Activated T-helper 1 cell treated with Interleukin-2 at 50 U/mL for 16 hours (primary cell): ENCODE results near the gene COL6A1.
"Not testable (repeated sequence)": the region's sequence is repeated elsewhere in the genome, so short reads cannot be mapped to it uniquely, and the experiment has no call there.

Experiments
- DNase-seq: peaks from one replicate; pipeline ENCODE4 v3.0.0-alpha.2; 2020; ENCODE audit warnings: low read depth

COL6A1 gene

DNA sequence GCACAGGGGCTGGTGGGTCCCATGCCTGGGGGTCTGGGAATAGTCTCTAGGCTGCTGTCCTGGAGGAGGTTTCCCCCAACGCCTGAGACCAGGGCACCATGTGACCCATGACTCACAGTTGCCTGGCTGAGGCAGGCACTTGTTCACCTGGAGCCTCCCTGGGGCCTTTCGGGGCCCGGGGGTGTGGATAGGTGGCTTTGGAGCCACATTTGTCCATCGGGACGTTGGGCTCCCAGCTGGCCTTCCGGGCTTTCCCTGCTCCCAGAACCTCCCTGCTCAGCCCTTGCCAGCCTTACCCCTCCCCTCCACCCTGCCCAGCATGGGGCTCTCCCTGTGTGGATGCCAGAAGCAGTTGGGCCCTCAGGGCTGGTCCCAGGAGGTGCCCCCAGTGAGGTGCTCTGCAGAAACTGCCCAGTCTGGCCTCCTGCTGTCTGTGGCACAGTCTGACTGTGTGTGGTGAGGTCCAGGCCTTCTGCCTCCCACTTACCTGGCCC is 14.2 kb downstream of the COL6A1 start:
- DNase-seq = no peak

DNA sequence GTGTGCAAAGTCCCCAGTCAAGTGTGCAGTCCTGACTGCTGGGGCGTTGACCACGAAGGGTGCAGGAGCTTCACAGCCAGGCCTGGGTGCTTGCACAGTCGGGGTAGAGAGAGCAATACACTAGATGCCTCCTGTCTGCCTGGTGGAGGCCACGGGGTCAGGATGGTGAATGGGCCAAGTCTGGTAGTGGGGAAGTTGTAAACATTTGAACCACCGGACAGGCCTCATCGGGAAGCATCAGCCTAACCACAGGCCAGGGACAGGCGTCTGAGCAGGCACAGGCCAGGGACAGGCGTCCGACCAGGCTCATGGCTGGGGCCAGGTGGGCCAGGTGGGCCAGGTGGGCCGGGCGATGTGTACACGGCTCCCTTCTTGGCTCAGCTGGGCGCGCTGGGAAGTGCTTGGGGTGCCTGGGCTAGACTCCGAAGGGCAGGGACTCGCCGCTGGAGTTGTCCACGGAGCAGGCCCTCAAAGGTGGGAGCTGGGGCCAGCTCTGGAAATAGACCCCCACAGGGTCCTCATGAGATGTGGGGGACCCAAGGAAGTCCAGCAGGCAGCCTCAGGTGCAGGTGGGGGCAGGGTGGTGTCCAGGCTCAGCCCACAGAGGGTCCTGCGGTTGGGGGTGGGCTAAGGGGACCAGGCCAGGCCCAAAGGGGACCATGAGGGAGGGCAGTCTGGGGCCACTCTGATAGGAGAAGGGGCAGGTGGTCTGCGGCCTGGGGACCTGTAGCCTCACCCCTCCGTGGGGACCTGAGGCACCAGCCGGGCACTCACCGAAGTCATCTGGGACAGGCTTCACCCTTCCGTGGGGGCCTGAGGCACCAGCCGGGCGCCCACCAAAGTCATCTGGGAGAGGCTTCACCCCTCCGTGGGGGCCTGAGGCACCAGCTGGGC is 15.0 kb downstream of the COL6A1 start:
- DNase-seq = no peak

DNA sequence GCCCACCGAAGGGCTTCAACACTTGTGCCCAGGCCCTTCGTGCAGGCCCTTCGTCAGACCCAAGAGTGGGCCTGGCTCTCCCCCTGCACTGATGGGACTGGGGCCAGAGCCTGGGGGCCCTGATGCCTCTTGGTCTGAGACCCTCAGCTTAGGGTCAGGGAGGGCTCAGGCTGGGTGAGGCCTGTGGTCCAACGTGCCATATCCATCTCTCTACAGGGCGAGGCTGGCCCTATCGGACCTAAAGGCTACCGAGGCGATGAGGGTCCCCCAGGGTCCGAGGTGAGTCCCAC is 15.6 kb downstream of the COL6A1 start:
- DNase-seq = no peak

DNA sequence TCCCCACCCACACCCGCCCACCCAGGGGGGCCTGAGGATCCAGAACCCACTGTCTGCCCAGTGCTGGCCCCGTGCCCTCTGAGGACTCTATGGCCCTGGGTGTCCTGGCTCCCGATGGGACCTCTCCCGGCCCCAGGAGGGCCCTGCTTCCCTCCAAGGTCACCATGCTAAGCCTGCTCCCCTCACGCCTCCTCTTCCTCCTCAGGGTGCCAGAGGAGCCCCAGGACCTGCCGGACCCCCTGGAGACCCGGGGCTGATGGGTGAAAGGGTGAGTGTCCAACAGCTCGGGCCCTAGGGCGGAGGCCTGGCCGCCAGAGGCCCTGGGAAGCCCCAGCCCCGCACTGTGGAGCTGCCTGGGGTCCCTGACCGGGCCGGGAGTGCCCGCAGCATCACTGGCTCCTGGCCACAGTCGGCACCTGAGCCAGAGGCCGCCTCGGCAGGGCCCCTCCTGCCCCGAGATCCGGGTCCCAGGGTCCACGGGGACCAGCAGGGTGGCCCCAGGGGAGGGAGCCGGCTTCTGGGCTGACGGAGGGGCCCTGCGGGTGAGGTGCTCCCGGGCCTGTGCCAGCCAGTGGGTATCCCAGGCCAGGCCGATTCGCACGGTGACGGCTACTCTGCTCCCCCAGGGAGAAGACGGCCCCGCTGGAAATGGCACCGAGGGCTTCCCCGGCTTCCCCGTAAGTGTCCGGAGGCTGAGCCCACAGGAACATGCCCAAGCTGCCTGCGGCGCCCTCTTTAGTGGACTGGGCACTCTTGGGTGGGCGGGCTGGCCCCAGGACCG is 16.1 kb downstream of the COL6A1 start:
- no peak for DNase-seq

DNA sequence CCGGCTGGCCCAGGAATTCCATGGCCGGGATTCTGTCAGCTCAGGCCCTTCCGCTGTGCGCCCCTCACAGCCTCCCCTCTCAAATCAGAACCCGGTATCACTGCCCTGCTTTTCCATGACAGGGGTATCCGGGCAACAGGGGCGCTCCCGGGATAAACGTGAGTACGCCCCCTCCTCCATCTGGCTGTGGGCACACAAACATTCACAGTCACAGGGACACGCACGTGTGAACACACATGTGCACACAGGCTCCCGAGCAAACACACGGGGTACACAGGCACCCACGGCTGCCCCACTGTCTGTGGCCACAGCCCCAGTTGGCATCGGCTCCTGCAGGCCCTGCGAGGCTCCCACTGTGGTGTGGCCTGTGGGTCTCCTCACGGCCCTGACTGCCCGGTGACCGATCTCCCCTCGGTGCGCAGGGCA is 16.7 kb downstream of the COL6A1 start:
- DNase-seq = no peak

DNA sequence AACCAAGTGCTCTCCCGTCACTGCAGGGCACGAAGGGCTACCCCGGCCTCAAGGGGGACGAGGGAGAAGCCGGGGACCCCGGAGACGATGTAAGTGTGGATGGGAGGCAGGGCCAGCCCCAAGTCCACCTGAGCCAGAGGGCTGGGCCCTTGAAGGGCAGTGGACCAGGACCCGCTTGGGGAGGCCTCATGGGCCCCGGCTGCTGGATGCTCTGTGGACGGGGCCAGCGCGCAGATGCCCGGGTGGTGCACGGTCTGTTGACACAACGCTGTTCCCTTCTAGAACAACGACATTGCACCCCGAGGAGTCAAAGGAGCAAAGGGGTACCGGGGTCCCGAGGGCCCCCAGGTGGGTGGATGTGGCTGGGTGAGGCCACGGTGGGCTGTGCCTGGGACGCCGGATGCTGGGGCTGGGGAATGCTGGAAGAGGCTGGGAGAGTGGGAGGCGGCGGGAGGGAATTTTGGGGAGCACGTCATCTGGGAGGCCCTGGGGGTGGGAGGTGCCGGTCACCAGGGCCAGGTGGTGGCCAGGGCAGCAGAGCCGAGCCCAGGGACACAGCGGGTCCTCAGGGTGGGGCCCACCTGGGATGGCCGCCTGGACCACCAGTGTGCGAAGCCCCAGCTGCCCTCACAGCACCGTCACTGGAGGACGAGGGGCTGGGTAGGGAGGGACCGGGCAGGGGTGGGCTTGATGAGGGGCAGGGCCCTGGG is 17.5 kb downstream of the COL6A1 start:
- no peak for DNase-seq

DNA sequence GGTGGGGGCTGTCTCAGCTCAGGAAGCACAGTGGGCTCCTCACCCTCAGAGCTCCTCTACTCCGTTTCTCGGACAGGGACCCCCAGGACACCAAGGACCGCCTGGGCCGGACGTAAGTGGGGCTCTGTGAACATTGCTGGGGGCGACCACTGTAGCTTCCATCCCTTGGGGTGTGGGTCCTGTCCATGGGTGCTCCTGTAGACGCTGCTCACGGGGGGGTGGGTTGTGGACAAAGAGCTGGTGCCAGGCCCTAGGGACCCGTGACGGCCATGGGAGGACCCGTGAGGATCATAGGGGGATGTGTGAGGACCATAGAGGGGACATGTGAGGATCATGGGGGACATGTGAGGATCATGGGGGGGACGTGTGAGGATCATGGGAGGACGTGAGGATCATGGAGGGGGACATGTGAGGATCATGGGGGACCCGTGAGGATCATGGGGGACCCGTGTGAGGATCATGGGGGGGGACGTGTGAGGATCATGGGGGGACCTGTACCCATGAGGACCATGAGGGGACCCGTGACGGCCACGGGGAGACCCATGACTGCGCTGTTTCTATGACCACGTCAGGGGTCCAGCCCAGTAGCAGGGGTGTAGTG is 18.1 kb downstream of the COL6A1 start:
- DNase-seq = no peak

DNA sequence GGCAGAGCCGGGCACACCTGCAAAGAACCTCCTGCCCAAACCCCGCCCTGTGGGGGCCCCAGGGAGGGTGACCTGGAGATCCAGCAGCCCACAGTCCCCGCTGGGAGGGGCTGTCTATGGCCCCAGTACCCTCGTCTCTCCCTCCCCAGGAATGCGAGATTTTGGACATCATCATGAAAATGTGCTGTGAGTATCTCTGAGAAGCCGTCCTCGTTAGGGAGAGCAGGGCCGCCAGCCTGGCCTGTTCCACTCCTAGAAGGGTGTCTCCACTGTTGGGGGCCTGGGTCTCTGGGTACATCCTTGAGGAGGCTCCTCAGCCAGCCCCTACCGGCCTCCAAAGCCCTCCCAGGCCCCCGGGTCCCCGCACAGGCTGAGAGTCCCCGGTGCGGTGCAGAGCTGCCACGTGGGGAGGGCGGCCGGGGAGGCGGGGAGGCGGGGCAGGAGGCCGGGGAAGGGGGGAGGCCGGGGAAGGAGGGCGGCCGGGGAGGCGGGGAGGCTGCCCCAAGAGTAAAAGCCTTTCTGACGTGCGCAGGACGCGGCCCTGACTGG is 18.7 kb downstream of the COL6A1 start:
- no peak for DNase-seq

DNA sequence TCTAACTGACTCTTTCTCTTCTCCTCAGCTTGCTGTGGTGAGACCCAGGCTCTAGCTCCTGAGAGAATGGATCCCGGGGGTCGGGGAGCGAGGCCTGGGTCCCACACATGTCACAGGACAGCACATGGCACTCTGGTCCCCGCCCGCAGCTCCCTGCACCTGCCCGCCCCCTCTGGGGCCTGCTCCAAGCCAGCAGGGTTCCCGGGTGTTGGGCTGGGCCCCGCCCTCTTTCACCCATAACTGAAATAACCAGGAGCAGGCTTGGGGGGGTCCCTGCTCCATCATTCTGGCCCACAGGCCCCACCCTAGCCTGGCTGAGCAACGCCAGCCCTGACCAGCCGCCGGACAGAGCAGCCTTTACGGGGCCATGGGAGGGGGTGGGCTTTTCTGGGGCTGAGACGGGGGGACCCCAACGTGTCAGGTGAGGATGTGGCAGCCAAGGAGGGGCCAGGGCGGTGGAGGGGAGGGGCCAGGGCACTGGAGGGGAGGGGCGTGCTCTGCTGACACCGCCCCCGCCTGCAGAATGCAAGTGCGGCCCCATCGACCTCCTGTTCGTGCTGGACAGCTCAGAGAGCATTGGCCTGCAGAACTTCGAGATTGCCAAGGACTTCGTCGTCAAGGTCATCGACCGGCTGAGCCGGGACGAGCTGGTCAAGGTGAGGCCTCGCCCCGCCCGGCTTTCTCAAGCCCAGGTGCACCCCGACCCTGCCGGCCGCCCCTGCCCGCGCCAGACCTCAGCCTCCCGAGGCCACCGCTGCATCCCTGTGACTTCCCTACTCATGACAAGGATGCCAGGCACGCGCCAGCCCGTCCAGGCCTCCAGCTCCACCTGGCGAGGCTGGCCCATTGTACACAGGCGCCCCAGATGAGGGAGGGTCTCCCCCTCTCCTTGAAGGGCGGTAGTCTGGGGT is 19.4 kb downstream of the COL6A1 start:
- DNase-seq = no peak

DNA sequence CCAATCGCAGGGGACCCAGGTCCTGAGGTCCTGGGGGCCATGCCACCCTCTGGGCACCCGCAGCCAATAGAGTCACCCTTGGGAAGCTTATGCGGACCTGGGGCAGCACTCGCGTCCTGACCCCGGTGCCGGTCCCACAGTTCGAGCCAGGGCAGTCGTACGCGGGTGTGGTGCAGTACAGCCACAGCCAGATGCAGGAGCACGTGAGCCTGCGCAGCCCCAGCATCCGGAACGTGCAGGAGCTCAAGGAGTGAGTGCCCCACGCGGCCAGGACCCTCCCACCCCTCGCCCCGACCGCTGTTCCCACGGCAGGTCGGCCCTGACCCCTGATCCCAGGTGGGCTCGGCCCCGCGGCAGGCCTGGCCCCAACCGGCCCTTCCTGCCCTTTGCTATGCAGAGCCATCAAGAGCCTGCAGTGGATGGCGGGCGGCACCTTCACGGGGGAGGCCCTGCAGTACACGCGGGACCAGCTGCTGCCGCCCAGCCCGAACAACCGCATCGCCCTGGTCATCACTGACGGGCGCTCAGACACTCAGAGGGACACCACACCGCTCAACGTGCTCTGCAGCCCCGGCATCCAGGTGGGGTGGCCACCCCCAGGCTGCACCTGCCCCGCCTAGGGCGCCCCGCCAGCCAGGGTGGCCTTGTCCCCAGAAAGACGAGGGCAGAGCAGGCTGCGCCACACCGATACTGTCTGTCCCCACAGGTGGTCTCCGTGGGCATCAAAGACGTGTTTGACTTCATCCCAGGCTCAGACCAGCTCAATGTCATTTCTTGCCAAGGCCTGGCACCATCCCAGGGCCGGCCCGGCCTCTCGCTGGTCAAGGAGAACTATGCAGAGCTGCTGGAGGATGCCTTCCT is 20.5 kb downstream of the COL6A1 start:
- DNase-seq = no peak

DNA sequence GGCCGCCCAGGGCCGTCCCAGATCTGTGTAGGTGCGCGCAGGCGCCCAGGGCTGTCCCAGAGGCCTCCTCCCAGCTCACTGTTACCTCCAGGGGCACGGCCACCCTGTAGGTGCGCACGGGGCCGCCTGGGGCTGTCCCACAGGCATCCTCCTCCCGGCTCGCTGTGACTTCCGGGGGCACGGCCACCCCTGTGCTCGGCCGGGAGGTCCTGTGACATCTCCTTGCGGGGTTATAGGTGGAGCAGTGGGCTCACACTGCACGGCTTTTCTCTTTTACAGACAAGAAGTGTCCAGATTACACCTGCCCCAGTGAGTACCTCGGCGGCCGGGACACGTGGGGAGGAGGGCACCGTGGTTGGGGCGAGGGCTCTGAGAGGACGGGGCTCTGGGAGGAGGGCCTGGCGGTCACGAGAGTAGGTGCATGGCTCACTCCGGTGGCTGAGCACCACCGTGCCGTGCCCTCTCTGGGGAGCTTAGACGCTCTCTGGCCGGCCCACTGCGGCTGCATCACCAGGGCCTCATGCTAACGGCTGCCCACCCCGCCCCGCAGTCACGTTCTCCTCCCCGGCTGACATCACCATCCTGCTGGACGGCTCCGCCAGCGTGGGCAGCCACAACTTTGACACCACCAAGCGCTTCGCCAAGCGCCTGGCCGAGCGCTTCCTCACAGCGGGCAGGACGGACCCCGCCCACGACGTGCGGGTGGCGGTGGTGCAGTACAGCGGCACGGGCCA is 21.4 kb downstream of the COL6A1 start:
- no peak for DNase-seq

DNA sequence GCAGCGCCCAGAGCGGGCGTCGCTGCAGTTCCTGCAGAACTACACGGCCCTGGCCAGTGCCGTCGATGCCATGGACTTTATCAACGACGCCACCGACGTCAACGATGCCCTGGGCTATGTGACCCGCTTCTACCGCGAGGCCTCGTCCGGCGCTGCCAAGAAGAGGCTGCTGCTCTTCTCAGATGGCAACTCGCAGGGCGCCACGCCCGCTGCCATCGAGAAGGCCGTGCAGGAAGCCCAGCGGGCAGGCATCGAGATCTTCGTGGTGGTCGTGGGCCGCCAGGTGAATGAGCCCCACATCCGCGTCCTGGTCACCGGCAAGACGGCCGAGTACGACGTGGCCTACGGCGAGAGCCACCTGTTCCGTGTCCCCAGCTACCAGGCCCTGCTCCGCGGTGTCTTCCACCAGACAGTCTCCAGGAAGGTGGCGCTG is 22.0 kb downstream of the COL6A1 start:
- DNase-seq = no peak

DNA sequence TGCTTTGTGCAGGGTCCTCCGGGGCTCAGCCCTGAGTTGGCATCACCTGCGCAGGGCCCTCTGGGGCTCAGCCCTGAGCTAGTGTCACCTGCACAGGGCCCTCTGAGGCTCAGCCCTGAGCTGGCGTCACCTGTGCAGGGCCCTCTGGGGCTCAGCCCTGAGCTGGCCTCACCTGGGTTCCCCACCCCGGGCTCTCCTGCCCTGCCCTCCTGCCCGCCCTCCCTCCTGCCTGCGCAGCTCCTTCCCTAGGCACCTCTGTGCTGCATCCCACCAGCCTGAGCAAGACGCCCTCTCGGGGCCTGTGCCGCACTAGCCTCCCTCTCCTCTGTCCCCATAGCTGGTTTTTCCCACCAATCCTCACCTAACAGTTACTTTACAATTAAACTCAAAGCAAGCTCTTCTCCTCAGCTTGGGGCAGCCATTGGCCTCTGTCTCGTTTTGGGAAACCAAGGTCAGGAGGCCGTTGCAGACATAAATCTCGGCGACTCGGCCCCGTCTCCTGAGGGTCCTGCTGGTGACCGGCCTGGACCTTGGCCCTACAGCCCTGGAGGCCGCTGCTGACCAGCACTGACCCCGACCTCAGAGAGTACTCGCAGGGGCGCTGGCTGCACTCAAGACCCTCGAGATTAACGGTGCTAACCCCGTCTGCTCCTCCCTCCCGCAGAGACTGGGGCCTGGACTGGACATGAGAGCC is 22.7 kb downstream of the COL6A1 start:
- no peak for DNase-seq

DNA sequence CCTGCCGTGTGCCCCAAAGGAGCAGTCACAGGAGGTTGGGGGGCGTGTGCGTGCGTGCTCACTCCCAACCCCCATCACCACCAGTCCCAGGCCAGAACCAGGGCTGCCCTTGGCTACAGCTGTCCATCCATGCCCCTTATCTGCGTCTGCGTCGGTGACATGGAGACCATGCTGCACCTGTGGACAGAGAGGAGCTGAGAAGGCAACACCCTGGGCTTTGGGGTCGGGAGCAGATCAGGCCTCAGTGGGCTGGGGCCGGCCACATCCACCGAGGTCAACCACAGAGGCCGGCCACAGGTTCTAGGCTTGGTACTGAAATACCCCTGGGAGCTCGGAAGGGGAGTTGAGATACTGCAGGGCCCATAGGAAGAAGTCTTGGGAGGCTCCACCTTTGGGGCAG is 23.5 kb downstream of the COL6A1 start:
- no peak for DNase-seq

DNA sequence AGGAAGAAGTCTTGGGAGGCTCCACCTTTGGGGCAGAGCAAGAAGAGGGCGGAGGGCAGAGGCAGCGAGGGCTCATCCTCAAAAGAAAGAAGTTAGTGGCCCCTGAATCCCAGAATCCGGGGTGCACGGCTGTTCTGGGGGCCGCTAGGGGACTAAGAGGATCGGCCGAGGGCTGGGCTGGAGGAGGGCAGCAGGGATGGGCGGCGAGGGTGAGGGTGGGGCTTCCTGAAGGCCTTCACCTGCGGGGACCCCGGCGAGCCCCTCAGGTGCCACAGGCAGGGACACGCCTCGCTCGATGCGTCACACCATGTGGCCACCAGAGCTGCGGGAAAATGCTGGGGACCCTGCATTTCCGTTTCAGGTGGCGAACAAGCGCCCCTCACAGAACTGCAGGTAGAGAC is 23.9 kb downstream of the COL6A1 start:
- DNase-seq = no peak

DNA sequence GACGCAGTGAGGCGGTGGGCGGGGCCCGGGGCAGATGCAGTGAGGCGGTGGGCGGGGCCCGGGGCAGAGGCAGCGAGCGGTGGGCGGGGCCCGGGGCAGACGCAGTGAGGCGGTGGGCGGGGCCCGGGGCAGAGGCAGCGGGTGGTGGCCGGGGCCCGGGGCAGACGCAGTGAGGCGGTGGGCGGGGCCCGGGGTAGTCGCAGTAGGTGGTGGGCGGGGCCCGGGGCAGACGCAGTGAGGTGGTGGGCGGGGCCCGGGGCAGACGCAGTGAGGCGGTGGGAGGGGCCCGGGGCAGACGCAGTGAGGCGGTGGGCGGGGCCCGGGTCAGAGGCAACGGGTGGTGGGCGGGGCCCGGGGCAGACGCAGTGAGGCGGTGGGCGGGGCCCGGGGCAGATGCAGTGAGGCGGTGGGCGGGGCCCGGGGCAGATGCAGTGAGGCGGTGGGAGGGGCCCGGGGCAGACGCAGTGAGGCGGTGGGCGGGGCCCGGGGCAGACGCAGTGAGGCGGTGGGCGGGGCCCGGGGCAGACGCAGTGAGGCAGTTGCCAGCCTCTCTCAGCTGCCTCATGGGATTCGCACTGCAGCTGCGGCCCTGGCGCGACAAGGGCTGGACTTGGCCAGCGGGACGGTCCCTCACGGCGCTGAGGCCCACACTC is 24.4 kb downstream of the COL6A1 start:
- not testable (repeated sequence) for DNase-seq

DNA sequence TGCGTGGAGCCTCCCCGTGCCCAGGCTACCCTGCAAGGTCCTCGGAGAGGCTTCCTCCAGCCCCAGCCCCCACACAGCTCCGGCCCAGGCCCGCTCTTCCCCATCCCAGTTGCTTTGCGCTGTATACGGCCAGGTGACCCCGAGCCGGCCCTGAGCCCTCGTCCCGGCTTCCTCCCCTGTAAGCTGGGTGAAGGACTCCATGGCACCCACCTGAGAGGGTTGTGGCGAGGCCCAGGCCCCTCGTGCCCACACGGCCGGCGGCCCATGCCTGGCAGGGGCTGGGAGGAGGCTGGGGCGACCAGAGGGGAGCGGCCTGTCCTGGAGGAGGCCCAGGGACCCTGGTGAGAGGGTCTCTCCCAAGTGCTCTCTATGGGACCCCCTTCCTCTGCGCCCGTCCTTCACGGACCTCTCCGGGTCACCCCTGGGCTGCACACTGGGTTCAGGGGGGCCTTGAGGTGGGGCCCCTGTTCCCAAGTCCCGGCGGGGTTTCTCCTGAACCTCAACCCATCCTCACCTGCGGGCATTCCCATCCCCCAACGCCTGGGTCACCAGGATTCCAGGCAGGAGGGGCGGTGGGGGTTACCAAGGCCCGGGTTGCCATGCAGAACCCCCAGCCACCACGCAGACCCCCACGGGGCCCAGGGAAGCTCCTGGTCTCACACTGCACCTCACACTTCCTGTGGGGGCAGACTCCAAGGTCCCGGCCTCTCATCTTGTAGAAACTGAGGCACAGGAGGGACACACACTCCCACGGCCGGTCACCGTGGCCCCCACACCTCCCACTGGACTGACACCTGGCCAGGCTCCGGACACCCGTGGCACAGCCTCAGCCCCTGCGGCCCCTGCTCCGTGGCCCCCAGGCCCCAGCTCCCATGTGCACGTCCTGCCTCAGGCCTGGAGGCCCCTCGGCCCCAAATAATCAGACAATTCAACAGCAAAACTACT is 25.2 kb downstream of the COL6A1 start:
- DNase-seq = no peak
